GM21360 (cell line): Measurements from ENCODE around the gene FOXC2.
"Not testable (repeated sequence)": the region's sequence is repeated elsewhere in the genome, so short reads cannot be mapped to it uniquely, and the experiment has no call there.

ENCODE experiments used
- ATAC-seq: cut with Tn5 transposase; IDR thresholded peaks from one replicate; pipeline ENCODE4 v1.9.1; 2021; ENCODE audit warnings: mild to moderate bottlenecking, moderate library complexity; ENCODE audit not compliant: unreplicated experiment

The FOXC2 gene

GRCh38 chr16:86584726-86585721 lies 18.4 kb downstream of the FOXC2 start:
- ATAC-seq, result no peak

- ATAC-seq, result no peak
Observed at GRCh38 chr16:86585821-86586611, 19.4 kb downstream of the FOXC2 start.

- ATAC-seq, result no peak
Observed at GRCh38 chr16:86587487-86587886, 20.9 kb downstream of the FOXC2 start.

GRCh38 chr16:86587955-86588354 lies 21.3 kb downstream of the FOXC2 start:
- not testable (repeated sequence) for ATAC-seq

- ATAC-seq, result no peak
Observed at GRCh38 chr16:86590501-86591144, 24.0 kb downstream of the FOXC2 start.

- no peak for ATAC-seq
Observed at GRCh38 chr16:86591270-86591669, 24.6 kb downstream of the FOXC2 start.

- ATAC-seq, result no peak
Observed at GRCh38 chr16:86593913-86594620, 27.4 kb downstream of the FOXC2 start.

- ATAC-seq, result no peak
Observed at GRCh38 chr16:86594721-86595120, 28.1 kb downstream of the FOXC2 start.

- ATAC-seq, result no peak
Observed at GRCh38 chr16:86595983-86596605, 29.5 kb downstream of the FOXC2 start.

- no peak for ATAC-seq
Observed at GRCh38 chr16:86597126-86597879, 30.7 kb downstream of the FOXC2 start.

- no peak for ATAC-seq
Observed at GRCh38 chr16:86597880-86598606, 31.4 kb downstream of the FOXC2 start.

GRCh38 chr16:86598607-86599565 lies 32.3 kb downstream of the FOXC2 start:
- ATAC-seq, result no peak

- no peak for ATAC-seq
Observed at GRCh38 chr16:86601356-86601755, 34.7 kb downstream of the FOXC2 start.

GRCh38 chr16:86602521-86602920 lies 35.9 kb downstream of the FOXC2 start:
- no peak for ATAC-seq

GRCh38 chr16:86604436-86605193 lies 38.0 kb downstream of the FOXC2 start:
- no peak for ATAC-seq

- ATAC-seq, result no peak
Observed at GRCh38 chr16:86605950-86606349, 39.3 kb downstream of the FOXC2 start.

GRCh38 chr16:86608301-86608747 lies 41.7 kb downstream of the FOXC2 start:
- no peak for ATAC-seq
